Vagina (tissue), 2 donors: ENCODE measurements around the gene RUNX3.

Experiments used
- POLR2AphosphoS5 ChIP-seq, 2 donors: sonication (generic); formaldehyde crosslinking; IDR thresholded peaks; one replicate each; pipeline ENCODE4 v1.9.0; 2017; ENCODE audit warnings: antibody characterized with exemption in 2 of 2, mild to moderate bottlenecking in 2 of 2, low read depth in 1 of 2; ENCODE audit not compliant: insufficient read depth in 1 of 2
- TF ChIP-seq, protein P1 (sequence below), 3 experiments: fragments of 450-650 bp in 2 of 3; fragments of 200-600 bp in 1 of 3; sonication (generic) in 1 of 3; IDR thresholded peaks; one replicate each; pipeline ENCODE4 v1.5.1; 2017 to 2019; ENCODE audit warnings: antibody characterized with exemption in 3 of 3, mild to moderate bottlenecking in 2 of 3, moderate library complexity in 2 of 3

DNA sequence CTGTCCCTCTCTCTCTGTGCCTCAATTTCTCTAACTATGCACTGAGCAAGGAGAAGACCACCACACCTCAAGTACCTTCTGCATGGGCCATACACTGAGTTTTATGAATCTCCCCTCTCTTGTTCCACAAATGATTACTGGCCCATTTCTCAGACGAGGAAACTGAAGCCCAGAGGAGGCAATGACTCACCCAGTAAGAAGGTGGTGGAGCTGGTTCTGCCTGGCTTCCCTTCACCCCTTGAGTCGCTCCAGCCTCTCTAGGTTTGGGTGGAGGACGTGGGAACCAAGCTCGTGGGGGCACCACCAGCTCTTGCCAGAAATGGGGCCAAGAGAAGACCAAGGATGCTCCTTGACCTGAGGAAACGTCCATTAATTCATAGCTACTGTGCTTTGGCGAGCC, 21.3 kb upstream of the RUNX3 start:
- TF ChIP-seq, protein P1, sequence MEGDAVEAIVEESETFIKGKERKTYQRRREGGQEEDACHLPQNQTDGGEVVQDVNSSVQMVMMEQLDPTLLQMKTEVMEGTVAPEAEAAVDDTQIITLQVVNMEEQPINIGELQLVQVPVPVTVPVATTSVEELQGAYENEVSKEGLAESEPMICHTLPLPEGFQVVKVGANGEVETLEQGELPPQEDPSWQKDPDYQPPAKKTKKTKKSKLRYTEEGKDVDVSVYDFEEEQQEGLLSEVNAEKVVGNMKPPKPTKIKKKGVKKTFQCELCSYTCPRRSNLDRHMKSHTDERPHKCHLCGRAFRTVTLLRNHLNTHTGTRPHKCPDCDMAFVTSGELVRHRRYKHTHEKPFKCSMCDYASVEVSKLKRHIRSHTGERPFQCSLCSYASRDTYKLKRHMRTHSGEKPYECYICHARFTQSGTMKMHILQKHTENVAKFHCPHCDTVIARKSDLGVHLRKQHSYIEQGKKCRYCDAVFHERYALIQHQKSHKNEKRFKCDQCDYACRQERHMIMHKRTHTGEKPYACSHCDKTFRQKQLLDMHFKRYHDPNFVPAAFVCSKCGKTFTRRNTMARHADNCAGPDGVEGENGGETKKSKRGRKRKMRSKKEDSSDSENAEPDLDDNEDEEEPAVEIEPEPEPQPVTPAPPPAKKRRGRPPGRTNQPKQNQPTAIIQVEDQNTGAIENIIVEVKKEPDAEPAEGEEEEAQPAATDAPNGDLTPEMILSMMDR (IDR thresholded peaks at IDR 0.05): no peak
- no peak for TF ChIP-seq POLR2AphosphoS5 (IDR thresholded peaks at IDR 0.05; ENCODE audit: insufficient read depth in 1 of 2, low read depth in 1 of 2)
